Activated gamma-delta T cell (primary cell): ENCODE data around the gene CSMD2.
"Not testable (repeated sequence)": the region's sequence is repeated elsewhere in the genome, so short reads cannot be mapped to it uniquely, and the experiment has no call there.

Source experiments
- DNase-seq: peaks from one replicate; lab custom pipeline; 2025; lab: John Stamatoyannopoulos, UW
- total RNA-seq, 2 donors: gene quantifications; one replicate each; lab custom pipeline; 2026; lab: John Stamatoyannopoulos, UW

CSMD2 gene
- 0.13 to 0.15 reads per million in 2 donors for total RNA-seq

DNA sequence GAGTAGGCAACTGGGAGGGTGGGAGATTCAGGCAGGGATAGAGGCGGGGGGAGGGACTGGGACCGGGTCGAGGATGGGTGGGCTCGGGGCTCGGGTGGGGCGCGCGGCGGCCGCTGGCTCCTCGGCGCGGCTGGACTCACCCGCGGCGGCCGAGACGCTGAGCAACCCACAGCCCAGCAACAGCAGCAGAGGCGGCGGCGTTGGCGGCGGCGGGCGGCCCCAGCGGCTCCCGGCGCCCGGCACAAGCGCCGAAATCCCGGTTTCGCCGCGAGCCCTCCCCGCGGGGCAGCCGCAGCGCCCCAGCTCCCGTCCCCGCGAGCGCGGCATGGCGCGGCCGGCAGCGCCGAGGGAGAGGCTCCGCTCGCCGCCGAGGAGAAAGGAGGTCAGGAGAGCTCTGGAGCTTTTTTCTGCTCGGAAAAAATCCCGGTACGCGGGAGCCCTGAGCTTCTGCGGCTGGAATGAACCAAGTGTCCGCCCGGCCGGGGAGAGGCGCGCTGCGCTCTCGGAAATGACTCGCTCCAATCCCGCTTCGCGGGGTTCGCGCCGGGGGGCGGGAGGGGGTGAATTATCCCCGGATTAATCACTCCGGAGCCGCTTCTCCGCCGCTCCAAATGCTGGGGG, at the start of gene CSMD2:
Gene CSMD2 (minus strand): TSS at position 460 of the 621 bp plus-strand sequence. CDS start 133 bp downstream, at position 327.
- DNase-seq, result no peak

- DNase-seq, result no peak
Measured at GRCh38 chr1:34213956-34214355, 48.9 kb upstream of the CSMD2 start.

DNA sequence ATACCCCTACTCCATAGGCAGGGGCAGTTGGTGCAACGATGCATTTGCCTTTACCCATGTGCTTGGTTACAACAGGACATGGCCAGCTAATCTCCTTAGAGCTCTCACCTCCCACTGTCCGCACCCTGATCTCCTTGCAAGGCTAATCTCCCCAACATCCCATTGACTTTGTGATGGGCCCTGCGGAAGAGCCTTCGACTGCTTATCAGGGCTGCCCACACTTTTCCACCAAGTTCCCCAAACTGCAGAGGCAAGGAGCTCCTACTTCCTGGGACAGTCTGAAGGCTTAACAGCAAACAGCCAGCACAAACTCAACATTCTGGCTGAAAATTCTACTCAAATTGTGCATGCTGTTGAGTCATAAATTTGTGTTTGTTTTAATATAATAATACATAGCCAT, 47.6 kb upstream of the CSMD2 start:
- DNase-seq, result no peak

DNA sequence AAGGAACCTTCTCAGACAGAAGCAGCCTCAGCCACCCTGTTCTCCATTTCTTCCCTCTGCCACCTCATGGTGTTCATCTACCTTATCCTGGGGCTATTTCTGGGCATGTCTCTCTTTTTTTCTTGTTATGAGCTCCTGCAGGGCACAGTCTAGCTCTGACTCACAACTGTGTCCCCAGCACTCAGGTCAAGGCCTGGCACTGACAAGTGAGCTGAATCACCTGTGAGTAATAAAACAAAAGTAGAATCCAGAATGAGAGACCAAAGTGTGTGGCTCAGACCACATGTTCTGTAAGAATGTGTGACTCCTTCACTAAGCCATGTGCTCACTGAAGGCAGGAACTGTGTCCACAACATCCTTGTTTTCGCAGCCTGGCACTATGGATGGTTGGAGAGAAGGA, 34.9 kb upstream of the CSMD2 start:
- no peak for DNase-seq

DNA sequence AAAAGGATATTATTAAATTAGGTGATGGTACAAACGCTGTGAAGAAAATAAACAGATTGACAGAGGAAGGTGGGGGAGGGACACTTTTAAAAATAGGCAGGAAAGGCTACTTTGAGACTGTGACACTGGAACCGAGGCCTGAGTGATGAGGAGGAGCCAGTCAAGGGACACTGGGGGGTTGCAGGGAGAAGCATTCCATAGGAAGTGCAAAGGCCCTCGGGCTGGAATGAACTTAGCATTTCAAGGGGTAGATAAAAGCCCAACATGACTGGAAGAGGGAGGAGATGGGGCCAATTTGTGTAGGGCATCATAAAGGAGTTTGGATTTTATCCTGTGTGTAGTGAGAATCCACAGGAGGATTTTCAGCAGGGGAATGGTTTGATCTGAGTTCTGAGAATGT, 27.6 kb upstream of the CSMD2 start:
- DNase-seq, result no peak

DNA sequence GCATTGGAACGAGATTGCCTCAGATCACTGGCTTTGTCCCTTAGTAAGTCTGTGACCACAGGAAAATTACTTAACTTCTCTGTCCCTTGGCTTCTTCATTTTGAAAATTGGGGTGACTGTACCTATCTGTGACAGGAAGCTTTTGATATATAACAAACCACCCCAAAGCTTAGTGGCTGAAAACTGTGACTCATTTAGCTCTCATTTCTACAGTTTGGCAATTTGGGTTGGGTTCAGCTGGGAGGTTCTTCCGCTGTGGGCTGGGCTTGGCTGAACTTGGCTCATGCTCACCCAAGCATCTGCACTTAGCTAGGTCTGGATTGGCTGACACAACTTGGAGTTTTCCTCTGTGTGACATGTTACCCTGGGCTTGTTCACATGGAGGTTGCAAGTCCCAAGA, 25.7 kb upstream of the CSMD2 start:
- no peak for DNase-seq

DNA sequence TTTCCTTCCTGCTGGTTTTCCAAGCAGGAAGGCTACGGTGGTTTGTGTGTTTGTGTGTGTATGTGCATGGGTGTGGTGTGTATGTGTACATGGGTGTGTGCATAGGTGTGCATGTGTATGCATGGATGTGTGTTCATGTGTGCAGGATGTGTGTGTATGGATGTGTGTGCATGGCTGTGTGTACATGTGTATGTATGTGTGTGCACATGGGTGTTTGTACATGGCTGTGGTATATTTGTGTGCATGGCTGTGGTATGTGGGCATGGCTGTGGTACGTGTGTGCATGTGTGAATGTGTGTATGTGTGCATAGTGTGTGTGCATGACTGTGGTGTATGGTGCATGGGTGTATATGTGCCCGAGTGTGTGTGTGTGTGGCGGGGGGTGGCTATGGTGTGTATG, 24.0 kb upstream of the CSMD2 start:
- DNase-seq, result no peak

GRCh38 chr1:34188418-34188817, 23.4 kb upstream of the CSMD2 start:
- no peak for DNase-seq

- no peak for DNase-seq
Measured at GRCh38 chr1:34186741-34187494, 21.9 kb upstream of the CSMD2 start.

GRCh38 chr1:34183381-34183780, 18.4 kb upstream of the CSMD2 start:
- DNase-seq, result not testable (repeated sequence)

GRCh38 chr1:34178072-34178471, 13.0 kb upstream of the CSMD2 start:
- no peak for DNase-seq

GRCh38 chr1:34176830-34177603, 12.0 kb upstream of the CSMD2 start, which contains the start of gene C1orf94:
Gene C1orf94, plus strand, starts transcription at chr1:34176907. Its CDS starts 883 bp downstream, at chr1:34177790.
- DNase-seq, result no peak

DNA sequence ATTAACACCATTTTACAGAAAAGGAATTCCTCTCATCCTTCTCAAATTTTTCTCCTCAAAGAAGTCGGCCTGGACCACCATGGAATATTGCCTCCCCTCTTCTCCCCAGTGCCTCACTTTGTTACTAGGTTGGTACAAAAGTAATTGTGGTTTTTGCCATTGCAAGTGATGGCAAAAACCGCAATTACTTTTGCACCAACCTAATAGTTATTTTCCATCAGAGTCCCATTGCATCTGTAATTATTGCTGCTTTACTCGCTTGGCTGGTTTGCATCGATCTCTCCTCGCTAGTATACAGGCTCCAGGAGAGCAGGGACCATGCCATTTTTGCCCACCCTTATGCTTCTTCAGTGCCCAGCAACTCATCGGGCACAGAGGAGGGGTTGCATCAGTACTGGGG, 10.7 kb upstream of the CSMD2 start:
- no peak for DNase-seq

- DNase-seq, result no peak
Measured at GRCh38 chr1:34167389-34167788, 2.4 kb upstream of the CSMD2 start.

- no peak for DNase-seq
Measured at GRCh38 chr1:34166625-34167361, 1.8 kb upstream of the CSMD2 start.

- no peak for DNase-seq
Measured at GRCh38 chr1:34166191-34166624, 1.2 kb upstream of the CSMD2 start.

DNA sequence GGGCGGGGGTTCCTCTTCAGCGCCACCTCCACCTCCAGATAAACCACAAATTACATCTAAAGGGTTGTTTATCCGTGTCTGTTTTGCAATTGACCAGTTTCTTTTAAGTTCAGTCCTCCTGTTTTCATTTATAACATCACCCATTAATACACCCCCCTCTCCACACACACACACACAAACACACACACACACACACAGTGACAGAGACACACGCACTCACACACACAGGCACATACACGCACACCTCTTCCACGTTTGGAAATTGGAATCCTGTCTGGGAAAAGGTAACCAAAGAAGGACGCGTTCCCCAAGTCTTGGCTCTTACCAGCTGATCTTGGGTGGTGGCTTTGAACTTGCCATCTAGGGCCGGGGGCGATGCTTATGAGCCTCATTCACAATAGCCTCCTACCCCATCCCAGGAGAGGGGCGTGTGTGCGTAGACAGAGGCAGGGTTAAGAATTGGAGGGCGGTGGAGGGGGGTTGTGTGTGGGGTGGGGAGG, 442 bp upstream of the CSMD2 start:
- DNase-seq, result no peak

DNA sequence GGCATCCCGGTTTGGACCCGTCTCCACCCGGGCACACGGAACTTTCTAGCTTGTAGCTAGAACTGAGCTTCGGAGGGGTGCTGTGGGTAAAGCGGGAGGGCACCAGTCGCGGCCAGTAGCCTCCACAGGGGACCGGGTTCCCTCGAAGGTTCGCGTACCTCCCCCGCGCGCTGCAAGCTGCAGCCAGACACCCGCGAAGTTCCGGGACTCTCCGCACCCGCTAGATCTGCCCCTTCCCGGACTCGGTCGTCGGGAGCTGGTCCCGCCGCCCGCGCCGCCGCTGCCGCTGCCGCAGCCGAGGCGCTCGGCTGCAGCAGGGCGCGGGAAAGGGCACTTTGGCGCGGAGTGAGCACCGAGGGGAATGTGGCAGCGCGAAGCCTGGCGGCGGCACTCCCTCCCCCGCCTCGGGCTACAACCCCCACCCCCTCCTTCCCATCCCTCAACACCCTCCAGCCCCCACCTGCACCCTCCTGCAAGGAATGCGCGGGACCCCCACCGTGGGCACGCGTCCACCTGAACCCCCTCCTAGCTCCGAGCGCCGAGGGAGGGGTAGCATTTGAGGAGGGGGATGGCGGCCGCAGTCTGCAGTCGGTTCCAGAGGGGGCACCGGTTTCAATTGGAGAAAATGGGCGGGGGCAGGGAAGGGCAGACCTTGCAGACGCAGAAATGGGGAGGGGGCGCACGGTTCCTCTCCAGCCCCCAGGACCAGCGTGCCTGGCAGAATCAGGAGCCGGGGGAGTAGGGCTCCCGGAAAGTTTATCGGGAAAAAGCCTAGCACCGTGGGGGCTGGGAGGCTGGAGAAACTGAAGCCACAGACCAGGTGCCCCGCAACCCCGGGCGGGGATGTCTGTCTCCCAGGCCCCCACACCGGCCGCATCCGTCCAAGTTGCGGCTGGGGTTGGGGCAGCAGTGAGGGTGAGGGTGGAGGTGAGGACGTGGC, 968 bp downstream of the CSMD2 start:
- no peak for DNase-seq

- DNase-seq, result no peak
Measured at GRCh38 chr1:34162852-34163766, 1.9 kb downstream of the CSMD2 start.
